GM12865 (cell line): Measurements from ENCODE around the gene UGP2.

Experiments
- DNase-seq: peaks from one replicate; pipeline ENCODE4 v3.0.0; 2010; ENCODE audit warnings: low read depth
- H3K4me3 ChIP-seq: 2 replicates; pipeline ENCODE4 v1.5.1; 2011; ENCODE audit warnings: mild to moderate bottlenecking, low read depth, low read length, control low read depth
- TF ChIP-seq, protein P1 (sequence below): IDR thresholded peaks from 2 replicates; pipeline ENCODE4 v1.5.1; 2011; ENCODE audit warnings: low read length, control low read depth, low read depth, inconsistent platforms; ENCODE audit not compliant: insufficient read depth; ENCODE audit errors: missing control alignments

The UGP2 gene

DNA sequence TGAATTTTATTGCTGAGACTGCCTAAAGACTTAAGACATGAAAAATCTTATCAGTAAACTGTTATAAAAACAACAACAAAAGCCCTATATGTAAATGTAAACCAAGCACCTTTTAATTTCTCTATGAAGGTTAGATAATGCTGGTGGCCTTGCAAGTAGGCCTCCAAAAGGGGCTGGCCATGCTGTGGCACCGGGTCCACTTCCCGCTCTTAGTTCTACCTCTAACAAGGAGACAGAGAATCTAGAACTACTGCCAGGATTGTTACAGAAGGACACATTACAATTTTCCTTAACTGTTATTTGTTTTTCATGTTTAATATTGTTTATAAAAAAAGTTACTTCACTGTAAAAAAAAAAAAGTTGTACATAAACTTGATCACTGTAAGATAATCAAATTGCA is 49.0 kb downstream of the UGP2 start:
- TF ChIP-seq, protein P1, sequence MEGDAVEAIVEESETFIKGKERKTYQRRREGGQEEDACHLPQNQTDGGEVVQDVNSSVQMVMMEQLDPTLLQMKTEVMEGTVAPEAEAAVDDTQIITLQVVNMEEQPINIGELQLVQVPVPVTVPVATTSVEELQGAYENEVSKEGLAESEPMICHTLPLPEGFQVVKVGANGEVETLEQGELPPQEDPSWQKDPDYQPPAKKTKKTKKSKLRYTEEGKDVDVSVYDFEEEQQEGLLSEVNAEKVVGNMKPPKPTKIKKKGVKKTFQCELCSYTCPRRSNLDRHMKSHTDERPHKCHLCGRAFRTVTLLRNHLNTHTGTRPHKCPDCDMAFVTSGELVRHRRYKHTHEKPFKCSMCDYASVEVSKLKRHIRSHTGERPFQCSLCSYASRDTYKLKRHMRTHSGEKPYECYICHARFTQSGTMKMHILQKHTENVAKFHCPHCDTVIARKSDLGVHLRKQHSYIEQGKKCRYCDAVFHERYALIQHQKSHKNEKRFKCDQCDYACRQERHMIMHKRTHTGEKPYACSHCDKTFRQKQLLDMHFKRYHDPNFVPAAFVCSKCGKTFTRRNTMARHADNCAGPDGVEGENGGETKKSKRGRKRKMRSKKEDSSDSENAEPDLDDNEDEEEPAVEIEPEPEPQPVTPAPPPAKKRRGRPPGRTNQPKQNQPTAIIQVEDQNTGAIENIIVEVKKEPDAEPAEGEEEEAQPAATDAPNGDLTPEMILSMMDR = no peak
- no peak for DNase-seq

DNA sequence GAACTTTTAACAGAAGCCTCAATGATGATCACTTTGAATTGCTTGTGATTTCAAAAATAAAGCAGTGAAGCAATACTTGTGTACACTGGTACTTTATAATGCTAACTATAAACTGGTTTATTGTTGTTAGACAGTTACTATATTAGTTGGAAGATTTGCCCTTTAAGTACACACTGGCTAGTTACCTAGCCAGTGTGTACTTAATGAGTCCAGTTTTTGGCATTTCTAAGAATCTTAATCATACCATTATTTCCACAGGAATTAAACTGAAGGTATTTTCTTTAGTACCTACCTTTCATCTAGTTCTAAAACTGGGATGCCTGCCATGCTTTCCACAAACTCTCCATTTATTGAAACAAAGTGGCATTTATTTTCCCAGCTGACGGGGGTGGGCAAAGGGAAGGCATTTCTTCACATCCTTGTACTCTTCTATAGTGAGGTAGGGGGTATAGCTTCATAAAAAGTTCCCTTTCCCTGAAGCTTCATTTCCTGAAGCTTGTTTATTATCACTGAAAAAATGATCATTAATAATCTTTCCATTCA is 49.9 kb downstream of the UGP2 start:
- TF ChIP-seq, protein P1 = no peak
- DNase-seq = no peak
- no peak overlapping the region for H3K4me3 ChIP-seq

More for the DNA sequence above, 49.0 kb downstream of the UGP2 start:
- H3K4me3 ChIP-seq = no peak overlapping the region

DNA sequence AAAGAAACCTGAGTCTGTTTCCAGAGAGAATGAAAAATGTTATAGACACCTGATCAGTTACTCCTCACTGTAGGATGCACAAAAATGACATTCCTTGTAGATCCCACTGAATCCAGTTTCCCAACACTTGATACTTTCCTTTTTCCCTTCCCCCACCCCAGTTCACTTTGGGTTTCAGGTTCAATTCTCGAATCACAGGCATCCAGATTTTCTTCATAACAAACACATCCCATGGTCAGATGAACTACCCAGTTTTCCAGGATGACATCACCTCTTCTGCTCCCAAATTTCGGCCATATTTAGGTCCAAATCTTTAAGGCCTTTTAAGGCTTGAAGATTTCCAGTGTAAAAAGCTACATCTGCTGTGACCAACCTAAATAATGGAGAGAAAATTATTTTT is 51.5 kb downstream of the UGP2 start:
- TF ChIP-seq, protein P1 = no peak
- no peak for DNase-seq
- H3K4me3 ChIP-seq = no peak overlapping the region

DNA sequence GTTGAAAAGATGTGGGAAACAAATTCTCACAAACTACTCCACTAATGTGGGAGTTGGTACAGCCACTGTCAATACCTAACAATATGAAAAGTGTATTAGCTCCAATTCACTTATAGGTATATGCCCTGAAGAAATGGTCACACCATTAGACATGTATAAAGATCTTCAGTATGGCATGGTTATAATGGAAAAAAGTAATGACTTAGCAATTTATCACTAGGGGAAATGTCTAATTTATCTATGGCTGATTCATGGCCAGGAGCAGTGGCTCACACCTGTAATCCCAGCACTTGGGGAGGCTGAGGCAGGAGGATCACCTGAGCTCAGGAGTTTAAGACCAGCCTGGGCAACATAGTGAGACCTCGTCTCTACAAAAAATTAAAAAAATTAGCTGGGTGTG is 52.5 kb downstream of the UGP2 start:
- TF ChIP-seq, protein P1 = no peak
- no peak for DNase-seq
- no peak overlapping the region for H3K4me3 ChIP-seq

DNA sequence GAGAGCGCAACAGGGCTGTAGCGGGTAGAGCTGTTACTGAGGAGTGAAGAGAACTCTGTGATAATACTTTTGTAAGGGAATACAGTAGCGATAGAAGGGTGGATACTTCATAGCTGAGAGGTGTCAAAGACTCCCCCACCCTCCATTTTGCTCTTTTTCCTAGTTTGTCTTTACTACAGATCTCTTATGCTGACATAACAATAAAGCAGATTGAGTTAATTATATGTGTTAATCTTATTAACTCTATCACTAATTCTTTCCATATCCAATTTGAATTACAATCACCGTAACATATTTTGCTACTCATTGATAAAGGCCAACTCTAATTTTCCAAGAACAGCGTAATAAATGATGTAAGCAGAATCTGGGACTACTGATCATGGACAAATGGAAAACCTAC is 57.1 kb downstream of the UGP2 start:
- DNase-seq = no peak
- TF ChIP-seq, protein P1 = no peak

DNA sequence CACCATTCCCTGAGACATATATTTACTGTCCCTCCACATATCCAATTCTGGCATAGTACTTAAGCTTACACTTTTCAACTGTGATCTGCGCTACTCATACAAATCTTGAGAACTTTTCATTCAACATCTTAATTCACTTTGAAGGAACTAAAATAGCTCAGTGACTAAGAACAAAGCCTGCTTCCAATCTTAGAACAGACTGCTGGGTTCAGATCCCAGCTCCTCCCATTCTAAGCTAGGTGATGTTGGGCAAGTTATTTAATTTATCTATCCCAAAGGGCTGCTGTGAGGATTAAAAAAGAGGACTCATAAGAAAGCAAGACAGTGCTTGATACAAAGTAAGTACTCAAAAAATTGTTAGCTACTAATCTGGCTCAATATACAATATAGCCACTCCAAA is 57.9 kb downstream of the UGP2 start:
- TF ChIP-seq, protein P1 = no peak
- DNase-seq = no peak
- no peak overlapping the region for H3K4me3 ChIP-seq

More for the DNA sequence above, 57.1 kb downstream of the UGP2 start:
- H3K4me3 ChIP-seq = no peak overlapping the region

DNA sequence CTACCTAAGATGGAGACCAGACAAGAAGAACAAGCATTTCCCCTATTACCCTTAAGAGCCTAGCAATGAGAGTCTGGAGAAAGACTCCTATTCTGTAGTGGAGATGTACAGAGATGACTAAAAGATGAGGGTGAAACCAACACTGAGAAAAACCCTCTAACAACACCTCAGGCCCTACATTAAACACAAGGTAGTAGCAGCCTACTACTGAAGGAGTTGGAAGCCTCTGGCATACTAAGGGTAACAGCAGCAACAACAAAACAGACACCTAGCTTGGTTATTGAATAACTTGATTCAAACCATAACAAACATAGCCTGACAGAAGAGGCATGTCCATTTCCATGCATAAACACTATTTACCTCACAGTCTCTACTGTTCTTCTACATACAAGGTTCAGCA is 60.5 kb downstream of the UGP2 start:
- no peak for DNase-seq
- TF ChIP-seq, protein P1 = no peak
- H3K4me3 ChIP-seq = no peak overlapping the region
